ENCODE results near the gene NCDN. TPM values are rescaled to one million over a fixed set of nuclear protein-coding genes. Genes with fewer than 3 reads are reported as not detected.

NCDN gene
- total RNA-seq, 2 donors from 2014 or later = 9.7 to 18.0 TPM

DNA sequence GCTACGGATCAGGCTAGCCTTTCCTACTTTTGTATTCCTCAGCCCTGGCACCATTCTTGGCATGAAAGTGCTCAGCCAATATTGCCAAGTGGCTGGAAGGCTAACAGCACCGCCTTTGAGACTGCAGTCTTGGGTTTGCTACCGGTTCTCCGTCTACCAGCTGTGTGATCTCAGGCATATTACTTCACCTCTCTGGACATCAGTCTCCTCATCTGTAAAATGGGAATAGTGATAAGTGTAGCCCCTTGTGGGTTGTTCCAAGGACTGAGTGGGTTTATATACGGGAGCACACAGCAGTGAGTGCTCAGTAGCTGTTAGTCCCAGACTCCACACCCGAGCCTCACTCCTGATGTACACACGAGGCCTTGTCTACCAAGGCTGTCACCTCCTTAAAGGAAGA, 29.2 kb downstream of the NCDN start:
- Histone ChIP-seq H3K27me3 (no peaks in the 10 kb centered on the region), H3K9me3 (no peaks in the 10 kb centered on the region), H3K4me3 (no peak overlapping the region), H3K27ac (no peak overlapping the region), H3K36me3 (no peaks in the 10 kb centered on the region), H3K4me1 (no peaks in the 10 kb centered on the region), H3K9ac (ENCODE audit: low read depth in 2 of 2, low read length in 2 of 2) (no peak overlapping the region)
- no peak for DNase-seq
- intact Hi-C loops (cut with DNase I) = no loop called here
- TF ChIP-seq, protein P1, sequence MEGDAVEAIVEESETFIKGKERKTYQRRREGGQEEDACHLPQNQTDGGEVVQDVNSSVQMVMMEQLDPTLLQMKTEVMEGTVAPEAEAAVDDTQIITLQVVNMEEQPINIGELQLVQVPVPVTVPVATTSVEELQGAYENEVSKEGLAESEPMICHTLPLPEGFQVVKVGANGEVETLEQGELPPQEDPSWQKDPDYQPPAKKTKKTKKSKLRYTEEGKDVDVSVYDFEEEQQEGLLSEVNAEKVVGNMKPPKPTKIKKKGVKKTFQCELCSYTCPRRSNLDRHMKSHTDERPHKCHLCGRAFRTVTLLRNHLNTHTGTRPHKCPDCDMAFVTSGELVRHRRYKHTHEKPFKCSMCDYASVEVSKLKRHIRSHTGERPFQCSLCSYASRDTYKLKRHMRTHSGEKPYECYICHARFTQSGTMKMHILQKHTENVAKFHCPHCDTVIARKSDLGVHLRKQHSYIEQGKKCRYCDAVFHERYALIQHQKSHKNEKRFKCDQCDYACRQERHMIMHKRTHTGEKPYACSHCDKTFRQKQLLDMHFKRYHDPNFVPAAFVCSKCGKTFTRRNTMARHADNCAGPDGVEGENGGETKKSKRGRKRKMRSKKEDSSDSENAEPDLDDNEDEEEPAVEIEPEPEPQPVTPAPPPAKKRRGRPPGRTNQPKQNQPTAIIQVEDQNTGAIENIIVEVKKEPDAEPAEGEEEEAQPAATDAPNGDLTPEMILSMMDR (IDR thresholded peaks at IDR 0.05) = no peak

DNA sequence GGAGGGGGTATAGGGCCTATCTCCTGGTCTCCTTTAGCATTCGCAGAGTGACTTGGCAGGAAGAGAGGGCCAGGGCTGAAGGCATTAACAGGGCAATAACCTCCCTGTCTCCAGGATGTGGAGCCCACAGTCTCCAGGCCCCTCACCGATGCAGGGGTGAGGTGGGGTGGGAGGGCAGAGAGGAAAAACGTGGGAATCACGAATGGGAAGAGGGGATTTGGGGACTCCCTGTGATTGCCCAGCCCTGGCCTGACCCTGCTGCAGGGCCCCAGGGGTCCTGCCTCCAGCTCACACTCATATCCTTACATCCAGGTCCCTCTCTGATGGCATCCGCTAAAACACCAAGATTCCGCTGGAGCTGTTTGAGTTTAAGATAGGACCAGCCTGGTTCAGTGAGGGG, 30.1 kb downstream of the NCDN start:
- H3K4me1 ChIP-seq = no peaks in the 10 kb centered on the region
- H3K4me3 ChIP-seq = no peak overlapping the region
- no peak overlapping the region for H3K9ac ChIP-seq (ENCODE audit: low read depth in 2 of 2, low read length in 2 of 2)
- H3K36me3 ChIP-seq = no peaks in the 10 kb centered on the region
- H3K27me3 ChIP-seq = no peaks in the 10 kb centered on the region
- intact Hi-C loops (cut with DNase I) = no loop called here
- DNase-seq = no peak
- no peaks in the 10 kb centered on the region for H3K9me3 ChIP-seq
- TF ChIP-seq, protein P1 (IDR thresholded peaks at IDR 0.05) = no peak
- no peak overlapping the region for H3K27ac ChIP-seq

DNA sequence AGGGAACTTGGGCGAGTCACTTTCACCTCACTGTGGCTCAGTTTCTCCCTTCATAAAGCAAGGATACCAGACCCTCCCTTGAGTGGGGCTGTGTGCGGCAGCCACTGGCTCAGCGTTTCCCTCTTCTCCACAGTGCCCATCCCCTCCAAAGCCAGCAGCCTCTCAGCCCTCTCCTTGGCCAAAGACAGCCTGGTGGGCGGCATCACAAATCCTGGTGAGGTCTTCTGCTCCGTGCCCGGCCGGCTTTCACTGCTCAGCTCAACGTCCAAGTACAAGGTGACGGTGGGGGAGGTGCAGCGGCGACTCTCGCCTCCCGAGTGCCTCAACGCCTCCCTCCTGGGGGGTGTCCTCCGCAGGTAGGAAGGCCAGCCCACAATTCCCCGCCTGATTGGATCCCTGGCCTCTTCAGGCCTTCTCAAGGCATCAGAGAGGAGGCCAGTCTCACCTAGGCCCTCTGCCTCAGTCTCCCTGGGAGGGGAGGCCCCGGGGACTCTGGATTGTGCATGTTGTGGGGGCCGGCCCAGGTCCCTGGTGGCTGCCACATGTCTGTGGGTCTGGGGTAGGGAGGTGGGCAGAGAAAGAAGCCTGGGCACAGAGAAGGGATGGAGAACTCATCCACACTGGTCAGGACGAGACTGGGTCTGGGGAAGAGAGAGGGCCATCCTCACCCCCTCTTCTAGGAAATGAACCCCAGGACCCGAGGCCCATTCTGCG, 30.8 kb downstream of the NCDN start:
- no peaks in the 10 kb centered on the region for H3K36me3 ChIP-seq
- no peak overlapping the region for H3K27ac ChIP-seq
- intact Hi-C loops (cut with DNase I) = no loop called here
- no peaks in the 10 kb centered on the region for H3K9me3 ChIP-seq
- no peak overlapping the region for H3K4me3 ChIP-seq
- no peak for DNase-seq
- TF ChIP-seq, protein P1 (IDR thresholded peaks at IDR 0.05) = no peak
- no peak overlapping the region for H3K9ac ChIP-seq (ENCODE audit: low read depth in 2 of 2, low read length in 2 of 2)
- no peaks in the 10 kb centered on the region for H3K27me3 ChIP-seq
- no peaks in the 10 kb centered on the region for H3K4me1 ChIP-seq

DNA sequence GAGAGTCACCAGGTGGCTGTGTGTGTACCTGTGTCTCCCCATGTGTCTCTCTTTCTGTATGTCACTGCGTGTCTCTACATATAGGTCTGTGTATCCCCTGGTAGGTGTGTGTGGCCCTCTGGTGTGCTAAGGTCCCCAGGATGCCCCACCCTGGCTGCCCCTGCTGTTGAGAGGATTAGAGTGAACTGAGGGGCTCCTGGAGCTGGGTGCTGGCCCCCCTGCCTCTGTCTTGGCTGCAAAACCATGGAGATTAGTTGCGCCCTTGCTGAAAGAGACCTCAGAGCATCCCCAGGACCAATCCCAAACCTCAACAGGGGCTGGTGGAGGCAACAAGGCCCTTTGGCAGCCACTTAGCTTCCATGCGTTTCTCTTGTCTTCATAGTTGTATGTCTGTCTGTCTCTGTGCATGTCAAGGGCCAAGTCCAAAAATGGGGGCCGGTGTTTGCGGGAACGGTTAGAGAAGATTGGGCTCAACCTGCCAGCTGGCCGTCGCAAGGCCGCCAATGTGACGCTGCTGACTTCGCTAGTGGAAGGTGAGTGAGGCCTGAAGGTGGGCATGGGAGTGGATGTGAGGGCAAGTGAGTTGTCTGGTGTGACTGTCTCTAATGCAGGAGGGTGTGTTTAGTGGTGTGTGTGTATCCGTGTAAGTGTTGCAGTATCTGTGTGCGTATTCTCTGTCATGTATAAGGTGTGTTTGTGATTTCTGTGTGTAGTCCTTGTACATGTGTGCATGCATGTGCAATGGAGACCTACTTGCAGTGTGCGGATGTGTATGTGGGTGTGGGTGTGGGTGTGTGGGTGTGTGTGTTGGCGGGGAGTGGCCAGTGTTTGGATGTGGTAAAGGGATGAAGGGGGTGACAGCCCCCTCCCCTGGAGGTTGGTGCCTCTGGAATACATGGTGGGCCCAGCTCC, 32.2 kb downstream of the NCDN start:
- TF ChIP-seq, protein P1 (IDR thresholded peaks at IDR 0.05) = no peak
- Histone ChIP-seq H3K9ac (ENCODE audit: low read depth in 2 of 2, low read length in 2 of 2) (no peak overlapping the region), H3K4me1 (no peaks in the 10 kb centered on the region), H3K27me3 (no peaks in the 10 kb centered on the region), H3K27ac (no peak overlapping the region), H3K36me3 (no peaks in the 10 kb centered on the region), H3K4me3 (no peak overlapping the region), H3K9me3 (no peaks in the 10 kb centered on the region)
- no peak for DNase-seq
- intact Hi-C loops (cut with DNase I) = no loop called here

DNA sequence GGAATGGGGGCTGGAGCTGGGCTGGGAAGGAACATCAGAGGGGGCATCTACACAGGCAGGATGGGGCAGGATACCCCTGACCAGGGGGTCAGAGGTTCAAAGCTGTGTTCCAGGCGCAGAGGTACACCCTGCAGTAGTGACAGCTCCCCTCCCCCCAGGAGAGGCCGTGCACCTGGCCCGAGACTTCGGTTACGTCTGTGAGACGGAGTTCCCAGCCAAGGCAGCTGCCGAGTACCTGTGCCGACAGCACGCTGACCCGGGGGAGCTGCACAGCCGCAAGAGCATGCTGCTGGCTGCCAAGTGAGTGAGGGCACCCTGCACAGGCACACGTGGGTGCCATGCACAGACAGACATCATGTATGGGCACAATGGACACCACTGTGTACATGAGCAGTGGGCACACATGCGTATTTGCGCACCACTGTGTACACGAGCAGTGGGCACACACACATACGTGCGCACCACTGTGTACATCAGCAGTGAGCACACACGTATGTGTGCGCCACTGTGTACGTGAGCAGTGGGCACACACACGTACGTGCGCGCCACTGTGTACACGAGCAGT, 33.0 kb downstream of the NCDN start:
- H3K36me3 ChIP-seq = no peaks in the 10 kb centered on the region
- TF ChIP-seq, protein P1 (IDR thresholded peaks at IDR 0.05) = no peak
- no peaks in the 10 kb centered on the region for H3K9me3 ChIP-seq
- intact Hi-C loops (cut with DNase I) = no loop called here
- no peak overlapping the region for H3K27ac ChIP-seq
- H3K4me1 ChIP-seq = no peaks in the 10 kb centered on the region
- no peak for DNase-seq
- no peak overlapping the region for H3K9ac ChIP-seq (ENCODE audit: low read depth in 2 of 2, low read length in 2 of 2)
- no peaks in the 10 kb centered on the region for H3K27me3 ChIP-seq
- H3K4me3 ChIP-seq = no peak overlapping the region
